GM18858 (cell line): ENCODE results near the gene PNKP.

Experiments
- ATAC-seq: cut with Tn5 transposase; IDR thresholded peaks from one replicate; pipeline ENCODE4 v1.9.1; 2021; ENCODE audit not compliant: unreplicated experiment

The PNKP gene

DNA sequence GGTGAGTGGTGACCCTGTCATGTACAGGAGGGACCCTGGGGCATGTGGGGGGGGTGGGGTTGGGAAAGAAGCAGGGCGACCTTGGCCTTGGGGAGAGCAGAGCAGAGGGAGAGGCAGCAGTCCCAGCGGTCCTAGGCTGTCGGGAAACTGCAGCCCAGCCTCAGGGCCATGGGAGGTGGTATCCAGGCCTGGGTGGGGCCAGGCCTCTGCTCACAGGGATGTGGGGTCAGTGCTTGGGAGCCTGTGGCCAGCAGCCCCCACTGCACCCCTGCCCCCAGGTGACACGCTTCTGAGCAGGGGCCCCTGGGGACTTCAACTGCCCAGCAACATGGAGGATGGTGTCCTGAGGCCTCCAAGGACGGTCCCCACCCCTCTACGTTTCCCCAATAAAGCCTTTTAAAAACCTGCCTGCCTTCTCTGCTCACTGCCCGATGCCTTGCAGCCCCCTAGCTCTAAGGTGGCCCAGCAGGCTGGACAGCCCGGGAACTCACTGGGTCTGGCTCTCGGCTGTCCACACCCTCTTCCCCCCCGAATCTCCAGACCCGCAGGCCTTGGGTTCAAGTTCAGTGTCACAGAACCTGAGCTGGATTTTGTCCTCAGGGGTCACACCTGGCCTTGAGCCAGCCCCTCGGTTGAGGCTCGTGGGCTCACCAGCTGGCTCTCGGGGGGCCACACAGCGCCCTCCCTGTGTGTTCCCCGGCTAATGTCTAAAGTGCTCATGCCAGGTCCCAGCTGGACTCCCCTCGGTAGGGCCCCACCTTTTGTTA is 6.9 kb downstream of the PNKP start:
- ATAC-seq, result no peak

DNA sequence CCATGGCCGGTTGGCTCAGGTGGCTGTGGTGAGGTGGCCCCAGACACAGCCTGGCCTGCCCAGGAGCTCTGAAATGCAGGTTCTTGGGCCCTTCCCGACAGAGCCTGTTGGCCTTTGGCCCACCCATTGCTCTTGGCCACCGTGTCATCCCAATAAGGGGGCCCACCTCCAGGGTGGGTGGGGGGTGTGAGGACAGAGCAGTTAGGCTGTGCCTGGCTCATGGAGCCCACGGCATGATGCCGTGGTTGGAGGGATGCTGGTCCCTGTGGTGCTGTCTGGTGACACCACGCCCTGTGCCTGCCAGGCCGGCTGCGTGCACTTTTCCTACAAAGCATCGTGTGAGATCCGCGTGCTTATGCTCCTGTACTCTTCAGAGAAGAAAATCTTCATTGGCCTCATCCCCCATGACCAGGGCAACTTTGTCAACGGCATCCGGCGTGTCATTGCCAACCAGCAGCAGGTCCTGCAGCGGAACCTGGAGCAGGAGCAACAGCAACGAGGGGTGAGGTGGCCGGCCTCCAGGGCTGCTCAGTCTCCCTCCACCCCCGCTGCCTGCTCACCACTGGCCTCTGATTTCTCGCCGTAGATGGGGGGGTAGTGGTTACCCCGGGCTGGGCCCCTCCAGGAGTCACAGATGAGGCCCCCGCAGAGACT is 7.6 kb downstream of the PNKP start:
- ATAC-seq, result no peak

DNA sequence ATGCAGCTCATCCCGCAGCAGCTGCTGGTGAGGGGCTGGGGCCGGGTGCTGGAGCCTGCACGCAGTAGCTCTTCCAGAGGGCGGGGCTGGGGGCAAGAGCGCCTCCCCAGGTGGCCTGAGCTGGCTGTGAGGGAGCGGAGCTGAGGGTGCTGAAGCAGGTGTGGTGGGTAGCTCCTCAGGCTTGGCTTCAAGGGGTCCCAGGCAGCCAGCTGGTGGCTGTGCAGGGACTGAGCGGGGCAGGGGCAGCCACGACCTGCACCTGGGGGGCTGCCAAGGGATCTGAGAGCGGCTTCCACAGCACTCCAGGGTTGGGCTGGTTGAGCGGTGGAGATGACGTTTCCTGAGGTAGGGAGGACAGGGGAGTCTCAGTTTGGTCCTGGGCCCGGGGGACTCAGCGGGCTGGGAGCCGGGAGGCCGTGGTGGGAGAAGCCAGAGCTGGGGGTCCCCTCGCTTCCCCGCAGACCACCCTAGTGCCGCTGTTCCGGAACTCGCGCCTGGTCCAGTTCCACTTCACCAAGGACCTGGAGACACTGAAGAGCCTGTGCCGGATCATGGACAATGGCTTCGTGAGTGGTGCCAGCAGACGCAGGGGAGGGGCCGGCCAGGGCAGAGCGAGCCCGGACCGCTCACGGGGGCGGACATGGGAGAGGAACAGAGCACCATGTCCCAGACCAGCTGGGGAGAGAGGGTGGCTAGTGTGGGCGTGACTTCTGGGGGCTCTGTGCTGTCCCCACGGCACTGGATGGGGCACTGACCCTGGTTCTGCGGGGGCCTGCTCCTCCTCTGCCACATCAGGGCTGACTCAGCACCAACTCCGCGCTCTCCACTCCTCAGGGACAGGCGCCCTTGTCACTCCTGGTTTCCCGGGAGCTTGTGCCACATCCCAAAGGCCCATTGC is 9.0 kb downstream of the PNKP start:
- ATAC-seq, result no peak

DNA sequence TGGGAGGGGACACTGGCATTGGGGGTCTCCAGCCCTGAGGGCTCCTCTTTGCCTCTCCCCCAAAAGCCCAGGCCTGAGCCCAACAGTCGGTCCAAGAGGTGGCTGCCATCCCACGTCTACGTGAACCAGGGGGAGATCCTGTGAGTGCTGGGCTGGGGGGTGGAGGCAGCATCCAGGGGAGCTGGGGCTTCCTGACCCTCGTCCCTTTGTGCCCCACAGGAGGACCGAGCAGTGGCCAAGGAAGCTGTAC is 9.6 kb downstream of the PNKP start:
- no peak for ATAC-seq

DNA sequence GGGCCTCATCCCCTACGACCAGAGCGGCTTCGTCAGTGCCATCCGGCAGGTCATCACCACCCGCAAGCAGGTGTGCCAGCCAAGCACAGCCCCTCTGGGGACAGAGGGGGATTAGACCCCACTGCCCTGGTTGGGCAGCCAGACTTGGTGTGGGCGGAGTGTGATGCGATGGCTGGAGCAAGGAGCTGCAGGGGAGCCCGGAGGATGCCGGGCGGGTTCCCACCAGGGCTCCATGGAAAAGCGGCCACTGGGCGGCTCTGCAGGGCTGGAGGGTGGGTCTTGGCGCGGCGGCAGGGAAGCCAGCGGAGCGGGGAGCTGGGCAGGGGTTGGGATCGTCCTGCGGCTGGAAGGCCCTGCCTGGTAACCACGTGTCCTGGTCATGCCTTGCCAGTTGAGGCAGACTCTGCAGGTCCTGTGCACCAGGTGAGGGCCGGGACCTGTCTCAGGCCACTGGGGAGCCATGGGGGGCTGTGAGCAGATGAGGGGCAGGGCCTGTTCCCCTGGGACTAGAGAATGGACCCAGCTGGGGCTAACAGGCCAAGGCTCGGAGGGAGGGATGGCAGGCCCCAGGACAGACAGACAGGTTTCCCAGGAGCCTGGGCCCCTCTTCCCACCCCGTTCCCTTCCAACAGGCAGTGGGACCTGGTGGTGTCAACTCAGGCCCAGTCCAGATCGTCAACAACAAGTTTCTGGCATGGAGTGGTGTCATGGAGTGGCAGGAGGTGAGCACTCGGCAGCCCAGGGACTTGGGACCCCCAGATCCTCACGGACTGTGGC is 10.1 kb downstream of the PNKP start:
- no peak for ATAC-seq

DNA sequence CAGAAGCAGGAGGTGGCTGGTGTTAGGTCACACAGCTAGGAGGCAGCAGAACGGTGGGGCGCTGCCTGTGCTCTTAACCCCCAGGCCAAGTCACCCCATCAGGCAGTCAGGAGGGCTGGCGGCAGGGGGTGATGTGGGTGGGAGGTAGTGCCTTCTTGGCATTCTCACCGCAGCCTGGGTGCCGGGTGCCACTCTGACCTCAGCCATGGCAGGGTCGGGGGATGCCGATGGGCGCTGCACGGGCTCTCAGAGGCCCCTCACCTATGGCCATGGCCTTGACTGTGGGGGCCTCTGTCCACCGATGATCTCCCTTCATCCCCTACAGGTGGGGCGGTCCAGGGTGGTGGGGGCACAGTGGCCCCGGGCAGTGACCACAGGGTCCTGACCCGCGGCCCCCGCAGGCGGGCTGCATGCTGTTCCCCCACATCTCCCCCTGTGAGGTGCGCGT is 10.8 kb downstream of the PNKP start:
- ATAC-seq, result no peak

DNA sequence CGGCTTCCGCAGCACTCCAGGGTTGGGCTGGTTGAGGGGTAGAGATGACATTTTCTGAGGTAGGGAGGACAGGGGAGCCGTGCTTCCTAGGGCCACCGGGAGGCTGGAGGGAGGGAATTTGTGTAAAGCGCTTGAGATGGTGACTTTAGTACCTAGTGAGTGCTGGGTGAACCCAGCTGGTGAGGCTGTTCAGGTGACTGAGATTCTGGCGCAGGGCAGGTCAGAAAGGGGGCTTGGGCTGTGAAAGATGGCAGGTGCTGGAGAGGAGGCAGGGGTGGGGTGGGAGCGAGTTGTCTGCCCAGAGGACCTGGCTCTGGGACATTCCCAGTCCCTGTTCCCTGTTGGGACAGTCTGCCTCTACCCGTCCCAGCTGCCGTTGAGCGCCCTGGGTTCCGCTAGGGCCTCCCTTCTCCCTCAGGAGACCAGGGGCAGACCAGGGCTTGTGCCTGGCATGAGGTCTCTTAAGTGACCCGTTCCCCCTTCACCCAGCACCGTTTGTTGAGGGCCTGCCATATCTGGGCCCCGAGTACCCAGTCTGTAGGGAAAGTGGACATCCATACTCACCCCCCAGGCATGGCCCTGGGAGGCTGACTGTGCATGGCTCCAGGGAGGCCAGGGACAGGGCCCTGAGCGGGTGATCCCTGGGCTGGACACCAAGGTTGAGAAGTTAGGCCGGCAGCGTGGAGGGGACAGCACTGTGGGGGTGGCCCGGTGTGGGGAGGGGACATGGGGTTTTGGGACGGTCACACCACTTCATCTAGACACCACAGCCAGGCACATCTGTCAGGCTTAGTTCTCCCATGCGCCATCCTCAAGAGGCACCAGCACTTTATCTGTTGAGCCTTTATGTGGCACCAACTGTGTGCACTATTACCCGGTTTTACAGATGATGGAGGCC is 11.5 kb downstream of the PNKP start:
- ATAC-seq, result no peak

DNA sequence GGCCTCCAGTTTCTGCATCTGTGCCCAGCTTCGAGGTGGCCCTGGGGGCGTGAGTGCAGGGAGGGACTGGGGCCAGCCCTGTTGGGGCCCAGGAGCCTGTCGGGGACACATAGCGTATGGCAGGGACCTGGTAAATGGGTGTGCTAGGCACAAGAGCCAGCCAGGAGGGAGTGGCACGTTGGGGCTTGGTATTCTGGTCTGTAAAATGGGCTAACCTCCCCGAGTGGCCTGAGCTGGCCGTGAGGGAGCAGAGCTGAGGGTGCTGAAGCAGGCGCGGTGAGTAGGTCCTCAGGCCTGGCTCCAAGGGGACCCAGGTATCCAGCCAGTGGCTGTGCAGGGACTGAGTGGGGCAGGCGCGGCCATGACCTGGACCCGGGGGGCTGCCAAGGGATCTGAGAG is 12.1 kb downstream of the PNKP start:
- no peak for ATAC-seq

DNA sequence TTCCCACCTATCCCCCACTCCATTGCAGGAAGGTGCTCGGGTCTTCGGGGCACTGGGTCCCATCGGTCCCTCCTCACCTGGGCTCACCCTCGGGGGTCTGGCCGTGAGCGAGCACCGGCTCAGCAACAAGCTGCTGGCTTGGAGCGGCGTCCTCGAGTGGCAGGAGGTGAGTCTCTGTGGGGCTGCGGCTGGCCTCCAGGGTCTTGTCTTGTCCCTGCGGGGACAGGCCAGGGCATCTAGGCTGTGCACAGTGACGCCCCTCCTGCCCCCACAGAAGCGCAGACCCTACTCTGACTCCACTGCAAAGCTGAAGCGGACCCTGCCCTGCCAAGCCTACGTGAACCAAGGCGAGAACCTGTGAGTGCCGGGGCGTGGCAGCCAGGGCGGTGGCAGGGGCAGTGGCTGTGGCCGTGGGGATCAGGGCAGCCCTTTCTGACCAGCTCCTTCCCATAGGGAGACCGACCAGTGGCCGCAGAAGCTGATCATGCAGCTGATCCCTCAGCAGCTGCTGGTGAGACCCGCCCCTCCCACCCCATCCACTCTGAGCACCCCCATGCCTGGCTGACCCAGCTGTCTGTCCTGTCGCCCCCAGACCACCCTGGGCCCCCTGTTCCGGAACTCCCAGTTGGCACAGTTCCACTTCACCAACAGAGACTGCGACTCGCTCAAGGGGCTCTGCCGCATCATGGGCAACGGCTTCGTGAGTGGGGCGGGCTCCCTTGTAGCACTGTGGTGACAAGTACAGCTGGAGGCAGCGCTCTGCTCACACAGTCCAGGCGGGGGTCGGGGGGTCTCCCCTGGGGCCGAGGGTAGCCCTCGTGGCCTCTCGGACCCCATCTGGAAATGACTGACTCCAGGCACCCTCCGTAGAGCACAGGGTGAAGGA is 12.8 kb downstream of the PNKP start:
- ATAC-seq, result no peak

DNA sequence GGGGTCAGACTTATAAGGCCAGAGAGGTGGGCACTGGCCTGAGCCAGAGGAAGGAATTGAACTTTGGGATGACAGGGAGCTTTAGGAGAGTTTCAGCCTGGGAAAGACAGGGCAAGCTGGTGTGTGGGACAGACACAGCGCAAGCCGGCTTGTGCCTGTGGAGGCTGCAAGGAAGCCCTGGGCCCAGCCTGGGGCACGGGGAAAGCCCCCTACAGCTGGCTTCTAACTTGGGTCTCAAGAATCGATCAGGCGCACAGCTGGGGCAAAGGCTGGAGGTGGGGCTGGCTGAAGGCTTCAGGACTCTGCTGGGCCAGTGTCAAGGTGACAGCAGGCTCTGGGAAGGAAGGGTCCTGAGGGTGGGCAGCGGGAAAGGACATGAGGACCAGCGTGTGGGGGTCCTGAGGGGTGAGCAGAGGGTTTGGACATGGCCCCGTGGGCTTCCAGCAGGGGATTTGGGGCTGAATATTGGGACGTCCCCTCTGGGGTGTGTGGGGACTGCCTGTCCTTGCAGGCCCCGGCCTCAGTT is 13.5 kb downstream of the PNKP start:
- ATAC-seq, result no peak

DNA sequence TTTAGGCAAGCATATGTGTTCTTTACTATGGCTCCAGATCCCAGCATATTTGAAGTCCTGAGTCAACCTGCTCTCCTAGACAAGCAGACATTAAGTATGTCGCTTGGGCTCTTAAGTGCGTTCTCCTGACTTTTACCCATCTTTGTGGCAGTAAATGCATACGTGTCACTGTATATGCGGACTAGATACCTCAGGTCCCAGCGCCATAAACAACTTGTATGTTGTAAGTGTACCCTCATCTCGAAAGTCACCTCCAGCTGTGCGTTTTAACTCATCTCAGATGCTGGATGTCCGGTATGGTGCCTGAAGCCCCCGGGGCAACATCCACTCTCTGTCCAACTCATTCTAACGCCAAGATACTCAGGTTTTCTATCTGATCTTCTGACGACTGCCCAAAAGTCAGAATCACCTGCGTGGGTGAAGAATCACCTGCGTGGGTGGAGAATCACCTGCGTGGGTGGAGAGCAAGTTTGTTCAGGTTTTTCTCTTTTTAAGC is 14.7 kb downstream of the PNKP start:
- no peak for ATAC-seq

DNA sequence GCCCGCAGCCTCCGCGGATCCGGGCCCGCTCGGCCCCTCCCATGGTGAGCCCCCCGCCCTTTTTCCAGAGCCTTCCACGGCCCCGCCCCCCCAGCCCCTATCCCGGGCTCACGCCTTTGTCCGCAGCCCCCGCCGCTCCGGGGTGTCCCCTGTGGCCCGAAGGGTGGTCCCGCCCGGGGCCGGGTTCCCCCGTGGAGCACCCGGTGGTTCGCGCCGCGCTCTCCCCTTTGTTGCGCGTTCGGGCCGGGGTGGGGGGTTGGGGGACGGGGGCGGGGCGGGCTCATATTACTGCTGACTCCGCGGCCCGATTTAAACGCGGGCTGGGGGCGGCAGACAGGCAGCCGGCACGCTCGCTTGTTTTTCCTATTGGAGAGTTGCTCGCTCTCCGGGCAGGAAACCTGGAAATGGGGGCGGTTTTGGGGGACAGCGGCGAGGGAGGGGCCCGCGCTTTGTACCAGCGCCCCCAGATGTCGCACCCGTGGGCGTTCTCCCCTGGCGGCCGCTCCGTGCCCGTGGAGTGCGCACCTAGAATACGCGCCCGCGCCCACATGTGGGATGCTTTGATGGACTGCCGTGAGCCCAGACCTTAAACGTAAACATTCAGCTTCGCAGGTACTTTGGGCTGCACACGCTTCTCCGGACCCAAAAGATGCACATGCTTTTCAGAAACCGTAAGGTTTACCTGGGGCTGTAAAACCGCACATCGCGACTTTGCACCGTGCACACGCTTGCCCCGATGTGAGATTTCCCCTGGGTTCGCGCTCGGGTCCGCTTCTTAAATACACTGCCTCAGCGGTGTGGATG is 15.7 kb downstream of the PNKP start:
- ATAC-seq, result no peak

DNA sequence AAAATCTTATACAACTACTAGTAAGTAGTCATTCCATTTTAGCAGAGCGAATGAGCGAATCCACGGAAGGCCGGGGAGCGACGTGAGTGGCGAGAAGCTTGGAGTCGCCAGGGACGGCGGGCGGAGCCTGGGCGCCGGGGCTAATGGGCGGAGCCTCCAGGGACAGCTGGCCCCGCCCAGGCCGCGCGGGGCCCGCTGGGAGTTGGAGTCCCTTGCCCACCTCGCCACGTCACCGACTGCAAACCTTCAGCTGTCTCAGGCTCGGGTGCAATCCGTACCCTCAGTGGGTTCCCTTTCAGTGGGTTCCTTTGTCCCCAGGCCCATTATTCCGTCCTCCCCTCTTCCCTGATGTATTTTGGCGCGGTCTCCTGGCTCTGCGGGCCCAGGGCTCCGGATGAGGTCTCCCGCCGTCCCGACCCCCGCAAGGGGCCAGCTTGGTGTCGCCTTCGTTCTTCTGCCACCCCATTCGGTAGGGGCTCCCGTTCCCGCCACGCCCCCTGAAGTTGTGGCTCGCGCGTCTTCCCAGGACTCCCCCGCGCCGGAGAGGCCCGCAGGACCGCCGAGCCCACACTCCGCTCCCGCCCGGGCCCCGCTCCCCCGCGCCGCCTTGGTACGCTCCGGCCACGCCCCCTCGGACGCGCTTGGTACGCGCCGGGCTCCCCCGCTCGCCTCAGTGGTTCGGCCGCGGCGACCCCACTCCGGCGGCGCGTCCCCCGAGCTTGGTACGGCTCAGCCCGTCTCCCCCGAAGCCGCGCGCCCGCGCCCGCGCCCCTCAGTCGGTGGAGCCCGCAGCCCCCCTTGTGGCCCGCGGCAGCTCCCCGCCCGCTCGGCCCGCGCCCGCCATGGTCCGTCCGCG is 16.7 kb downstream of the PNKP start, which contains the start of gene PTOV1:
Gene PTOV1, plus strand, starts transcription at position 673 of the 856 bp plus-strand sequence.
- ATAC-seq, result no peak

DNA sequence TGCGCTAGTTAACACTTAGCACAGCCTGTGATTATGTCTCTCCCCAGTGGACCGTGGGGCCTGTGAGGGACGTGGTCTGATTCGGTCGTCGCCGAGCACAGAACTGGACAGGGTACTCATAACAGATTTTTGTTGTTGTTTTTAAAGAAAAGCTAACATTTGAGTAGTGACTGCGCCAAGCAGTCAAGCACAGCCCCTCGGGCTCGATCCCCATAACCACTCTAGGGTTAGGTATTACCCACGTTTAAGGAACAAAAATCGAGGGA is 17.2 kb downstream of the PNKP start:
- no peak for ATAC-seq

DNA sequence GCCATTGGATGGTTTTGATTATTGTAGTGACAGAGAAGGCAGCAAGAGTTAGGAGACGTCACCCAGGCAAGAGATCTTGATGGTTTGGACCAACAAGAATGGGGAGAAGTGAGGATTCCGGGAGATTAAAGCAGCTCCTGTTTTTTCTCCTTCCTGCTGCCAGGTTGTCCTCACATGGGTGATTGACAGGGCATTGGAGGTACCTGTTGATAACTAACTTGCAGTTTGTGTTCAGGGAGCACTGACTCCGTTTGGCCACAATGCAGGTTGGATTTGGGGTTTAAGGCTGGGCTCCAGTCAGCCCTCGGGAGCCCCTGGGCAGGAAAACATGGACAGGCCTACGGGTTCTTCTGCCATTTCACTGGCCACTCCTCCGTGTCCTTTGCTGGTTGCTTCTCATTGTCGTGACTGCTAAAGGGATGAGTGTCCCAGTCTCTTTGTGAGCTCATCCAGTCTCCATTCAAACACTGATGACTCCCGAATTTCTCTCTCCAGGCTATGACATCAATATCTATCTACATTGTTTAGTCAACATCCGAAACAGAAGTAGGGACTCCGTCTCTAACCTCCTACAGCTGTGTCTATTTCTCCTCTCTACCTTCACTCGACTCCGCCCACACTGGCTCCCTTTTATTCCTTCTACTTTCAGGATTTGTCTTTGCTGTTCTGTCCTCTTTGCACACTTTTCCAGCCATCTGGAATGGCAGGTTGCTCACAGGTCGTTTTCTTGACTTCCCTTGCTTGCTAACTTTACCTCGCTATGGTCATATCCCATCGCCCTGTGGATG is 17.7 kb downstream of the PNKP start:
- no peak for ATAC-seq

DNA sequence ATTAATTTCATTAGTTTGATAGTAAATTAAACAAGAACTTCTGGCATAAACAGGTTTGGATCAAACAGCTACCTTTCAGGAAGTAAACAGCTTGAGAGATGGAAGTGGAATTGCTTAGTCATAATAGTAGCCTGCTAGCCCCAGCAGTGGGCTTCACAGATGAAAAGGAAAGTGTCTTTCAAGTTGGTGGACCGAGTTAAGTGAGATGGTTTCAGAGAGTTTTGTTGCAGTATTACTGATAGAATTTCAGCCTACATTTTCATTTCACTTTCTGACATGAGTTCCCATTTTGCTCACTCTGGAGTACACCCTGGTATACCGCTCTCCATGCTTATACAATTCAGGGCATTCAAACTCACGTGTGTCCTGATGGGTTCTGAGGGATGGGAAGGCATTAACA is 18.4 kb downstream of the PNKP start:
- ATAC-seq, result no peak
